Panc1 (cell line): ENCODE data around the gene ZFP1.

Experiments
- POLR2AphosphoS5 ChIP-seq: IDR thresholded peaks from 2 replicates; pipeline ENCODE4 v1.6.1; 2012; ENCODE audit warnings: mild to moderate bottlenecking, low read depth, low read length, moderate library complexity
- TCF7L2 ChIP-seq: IDR thresholded peaks from 2 replicates; pipeline ENCODE4 v1.6.1; 2011; ENCODE audit warnings: mild to moderate bottlenecking, low read depth, low read length, inconsistent platforms
- TF ChIP-seq, protein P1 (sequence below): fragments of 450-650 bp; IDR thresholded peaks from 2 replicates; pipeline ENCODE4 v1.5.1; 2017; ENCODE audit warnings: mild to moderate bottlenecking
- TF ChIP-seq, protein P2 (sequence below), 2 experiments: IDR thresholded peaks; 2 replicates each; pipeline ENCODE4 v1.6.1; 2011 to 2012; ENCODE audit warnings: low read depth in 2 of 2, control low read depth in 1 of 2, low read length in 1 of 2, mild to moderate bottlenecking in 1 of 2, moderate library complexity in 1 of 2; ENCODE audit not compliant: insufficient read depth in 1 of 2

DNA sequence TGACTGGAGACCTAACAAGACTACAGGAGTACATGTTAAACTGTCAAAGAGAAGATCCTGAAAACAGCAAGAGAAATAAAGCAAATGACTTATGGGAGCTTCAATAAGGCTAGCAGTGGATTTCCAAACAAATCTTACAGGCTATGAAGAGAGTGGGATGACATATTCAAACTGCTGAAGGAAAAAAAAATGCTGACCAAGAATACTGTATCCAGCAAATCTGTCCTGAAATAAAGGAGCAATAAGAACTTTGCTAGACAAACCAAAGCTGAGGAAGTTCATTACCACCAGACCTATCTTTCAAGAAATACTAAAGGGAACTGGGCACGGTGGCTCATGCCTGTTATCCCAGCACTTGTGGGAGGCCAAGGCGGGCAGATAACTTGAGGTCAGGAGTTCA is 28.6 kb downstream of the ZFP1 start:
- TF ChIP-seq POLR2AphosphoS5: no peak
- TF ChIP-seq, protein P1, sequence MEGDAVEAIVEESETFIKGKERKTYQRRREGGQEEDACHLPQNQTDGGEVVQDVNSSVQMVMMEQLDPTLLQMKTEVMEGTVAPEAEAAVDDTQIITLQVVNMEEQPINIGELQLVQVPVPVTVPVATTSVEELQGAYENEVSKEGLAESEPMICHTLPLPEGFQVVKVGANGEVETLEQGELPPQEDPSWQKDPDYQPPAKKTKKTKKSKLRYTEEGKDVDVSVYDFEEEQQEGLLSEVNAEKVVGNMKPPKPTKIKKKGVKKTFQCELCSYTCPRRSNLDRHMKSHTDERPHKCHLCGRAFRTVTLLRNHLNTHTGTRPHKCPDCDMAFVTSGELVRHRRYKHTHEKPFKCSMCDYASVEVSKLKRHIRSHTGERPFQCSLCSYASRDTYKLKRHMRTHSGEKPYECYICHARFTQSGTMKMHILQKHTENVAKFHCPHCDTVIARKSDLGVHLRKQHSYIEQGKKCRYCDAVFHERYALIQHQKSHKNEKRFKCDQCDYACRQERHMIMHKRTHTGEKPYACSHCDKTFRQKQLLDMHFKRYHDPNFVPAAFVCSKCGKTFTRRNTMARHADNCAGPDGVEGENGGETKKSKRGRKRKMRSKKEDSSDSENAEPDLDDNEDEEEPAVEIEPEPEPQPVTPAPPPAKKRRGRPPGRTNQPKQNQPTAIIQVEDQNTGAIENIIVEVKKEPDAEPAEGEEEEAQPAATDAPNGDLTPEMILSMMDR: no peak
- TF ChIP-seq, protein P2, sequence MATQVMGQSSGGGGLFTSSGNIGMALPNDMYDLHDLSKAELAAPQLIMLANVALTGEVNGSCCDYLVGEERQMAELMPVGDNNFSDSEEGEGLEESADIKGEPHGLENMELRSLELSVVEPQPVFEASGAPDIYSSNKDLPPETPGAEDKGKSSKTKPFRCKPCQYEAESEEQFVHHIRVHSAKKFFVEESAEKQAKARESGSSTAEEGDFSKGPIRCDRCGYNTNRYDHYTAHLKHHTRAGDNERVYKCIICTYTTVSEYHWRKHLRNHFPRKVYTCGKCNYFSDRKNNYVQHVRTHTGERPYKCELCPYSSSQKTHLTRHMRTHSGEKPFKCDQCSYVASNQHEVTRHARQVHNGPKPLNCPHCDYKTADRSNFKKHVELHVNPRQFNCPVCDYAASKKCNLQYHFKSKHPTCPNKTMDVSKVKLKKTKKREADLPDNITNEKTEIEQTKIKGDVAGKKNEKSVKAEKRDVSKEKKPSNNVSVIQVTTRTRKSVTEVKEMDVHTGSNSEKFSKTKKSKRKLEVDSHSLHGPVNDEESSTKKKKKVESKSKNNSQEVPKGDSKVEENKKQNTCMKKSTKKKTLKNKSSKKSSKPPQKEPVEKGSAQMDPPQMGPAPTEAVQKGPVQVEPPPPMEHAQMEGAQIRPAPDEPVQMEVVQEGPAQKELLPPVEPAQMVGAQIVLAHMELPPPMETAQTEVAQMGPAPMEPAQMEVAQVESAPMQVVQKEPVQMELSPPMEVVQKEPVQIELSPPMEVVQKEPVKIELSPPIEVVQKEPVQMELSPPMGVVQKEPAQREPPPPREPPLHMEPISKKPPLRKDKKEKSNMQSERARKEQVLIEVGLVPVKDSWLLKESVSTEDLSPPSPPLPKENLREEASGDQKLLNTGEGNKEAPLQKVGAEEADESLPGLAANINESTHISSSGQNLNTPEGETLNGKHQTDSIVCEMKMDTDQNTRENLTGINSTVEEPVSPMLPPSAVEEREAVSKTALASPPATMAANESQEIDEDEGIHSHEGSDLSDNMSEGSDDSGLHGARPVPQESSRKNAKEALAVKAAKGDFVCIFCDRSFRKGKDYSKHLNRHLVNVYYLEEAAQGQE (IDR thresholded peaks at IDR 0.05; ENCODE audit: insufficient read depth in 1 of 2, low read depth in 2 of 2, low read length in 1 of 2): no peak
- TF ChIP-seq TCF7L2: no peak
